ENCODE results near the gene CD80. TPM values are rescaled to one million over a fixed set of nuclear protein-coding genes. Genes with fewer than 3 reads are reported as not detected.
A peak's percentile ranks its signal among the peaks of the same experiment; 100 is the strongest.

The CD80 gene
- total and polyA plus RNA-seq, 4 donors = 0.20 TPM; not detected in 3

DNA sequence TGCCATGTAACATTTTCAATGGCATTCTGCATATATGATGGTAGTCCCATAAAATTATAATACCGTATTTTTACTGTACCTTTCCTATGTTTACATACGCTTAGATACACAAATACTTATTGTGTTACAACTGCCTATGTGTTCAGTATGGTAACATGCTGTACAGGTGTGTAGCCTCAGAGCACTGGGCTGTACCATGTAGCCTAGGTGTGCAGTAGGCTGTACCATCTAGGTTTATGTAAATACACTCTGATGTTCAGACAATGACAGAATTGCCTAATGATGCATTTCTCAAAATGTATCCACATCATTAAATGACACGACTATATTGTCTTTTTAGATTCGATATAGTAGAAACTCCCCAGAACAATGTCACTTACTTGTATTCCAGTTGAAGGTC is 22.7 kb downstream of the CD80 start:
- Histone ChIP-seq H3K4me3 (ENCODE audit: low read depth, low read length) (no peak overlapping the region), H3K9me3 (ENCODE audit: control insufficient read depth, insufficient read depth, low read length) (no peaks in the 10 kb centered on the region), H3K36me3 (ENCODE audit: control insufficient read depth, insufficient read depth, low read length) (no peaks in the 10 kb centered on the region), H3K27ac (ENCODE audit: low read depth, low read length) (no peak overlapping the region), H3K4me1 (ENCODE audit: control insufficient read depth, insufficient read depth, low read length) (no peaks in the 10 kb centered on the region), H3K27me3 (ENCODE audit: control insufficient read depth, insufficient read depth, low read length) (no peaks in the 10 kb centered on the region)
- WGBS (ENCODE audit: insufficient coverage) = no CpG with 5 or more reads among the region's 4 CpGs
- DNase-seq (ENCODE audit: low read depth in 4 of 6, low spot score in 6 of 6) = no peak

DNA sequence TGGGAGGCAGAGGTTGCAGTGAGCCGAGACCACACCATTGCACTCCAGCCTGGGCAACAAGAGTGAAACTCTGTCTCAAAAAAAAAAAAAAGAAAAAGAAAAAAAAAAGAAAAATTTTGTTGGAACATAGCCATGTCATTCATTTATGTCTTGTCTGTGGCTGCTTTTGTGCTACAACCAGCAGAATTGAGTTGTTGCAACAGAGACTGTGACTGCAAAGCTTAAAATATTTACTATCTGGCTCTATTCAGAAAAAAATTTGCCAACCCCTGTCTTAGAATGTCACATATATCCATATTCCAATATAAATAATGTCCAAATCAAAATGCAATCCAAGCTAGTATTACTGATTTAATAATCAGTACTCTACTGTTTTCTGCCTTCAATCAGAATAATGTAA is 25.1 kb downstream of the CD80 start:
- no peaks in the 10 kb centered on the region for H3K9me3 ChIP-seq (ENCODE audit: control insufficient read depth, insufficient read depth, low read length)
- no peaks in the 10 kb centered on the region for H3K4me1 ChIP-seq (ENCODE audit: control insufficient read depth, insufficient read depth, low read length)
- no peak for DNase-seq (ENCODE audit: low read depth in 4 of 6, low spot score in 6 of 6)
- no peaks in the 10 kb centered on the region for H3K27me3 ChIP-seq (ENCODE audit: control insufficient read depth, insufficient read depth, low read length)
- WGBS (ENCODE audit: insufficient coverage) = no CpG with 5 or more reads among the region's 1 CpG
- H3K4me3 ChIP-seq (ENCODE audit: low read depth, low read length) = no peak overlapping the region
- H3K27ac ChIP-seq (ENCODE audit: low read depth, low read length) = no peak overlapping the region
- H3K36me3 ChIP-seq (ENCODE audit: control insufficient read depth, insufficient read depth, low read length) = no peaks in the 10 kb centered on the region

- 90% methylated on average over 2 of the region's 4 CpGs for WGBS (ENCODE audit: insufficient coverage)
- Histone ChIP-seq H3K36me3 (ENCODE audit: control insufficient read depth, insufficient read depth, low read length) (no peaks in the 10 kb centered on the region), H3K4me1 (ENCODE audit: control insufficient read depth, insufficient read depth, low read length) (no peaks in the 10 kb centered on the region), H3K27me3 (ENCODE audit: control insufficient read depth, insufficient read depth, low read length) (no peaks in the 10 kb centered on the region), H3K9me3 (ENCODE audit: control insufficient read depth, insufficient read depth, low read length) (no peaks in the 10 kb centered on the region), H3K4me3 (ENCODE audit: low read depth, low read length) (no peak overlapping the region), H3K27ac (ENCODE audit: low read depth, low read length) (no peak overlapping the region)
- DNase-seq (ENCODE audit: low read depth in 4 of 6, low spot score in 6 of 6) = no peak
Observed at GRCh38 chr3:119531151-119531550, 28.3 kb downstream of the CD80 start.

GRCh38 chr3:119530456-119530855 is 29.0 kb downstream of the CD80 start:
- Histone ChIP-seq H3K27me3 (ENCODE audit: control insufficient read depth, insufficient read depth, low read length) (no peaks in the 10 kb centered on the region), H3K27ac (ENCODE audit: low read depth, low read length) (no peak overlapping the region), H3K4me3 (ENCODE audit: low read depth, low read length) (no peak overlapping the region), H3K9me3 (ENCODE audit: control insufficient read depth, insufficient read depth, low read length) (no peaks in the 10 kb centered on the region), H3K4me1 (ENCODE audit: control insufficient read depth, insufficient read depth, low read length) (no peaks in the 10 kb centered on the region), H3K36me3 (ENCODE audit: control insufficient read depth, insufficient read depth, low read length) (no peaks in the 10 kb centered on the region)
- no CpG with 5 or more reads among the region's 2 CpGs for WGBS (ENCODE audit: insufficient coverage)
- DNase-seq (ENCODE audit: low read depth in 4 of 6, low spot score in 6 of 6) = peak in 1 of 6 donors; percentile 22

- Histone ChIP-seq H3K4me1 (ENCODE audit: control insufficient read depth, insufficient read depth, low read length) (no peaks in the 10 kb centered on the region), H3K27ac (ENCODE audit: low read depth, low read length) (no peak overlapping the region), H3K4me3 (ENCODE audit: low read depth, low read length) (no peak overlapping the region), H3K27me3 (ENCODE audit: control insufficient read depth, insufficient read depth, low read length) (no peaks in the 10 kb centered on the region), H3K36me3 (ENCODE audit: control insufficient read depth, insufficient read depth, low read length) (no peaks in the 10 kb centered on the region), H3K9me3 (ENCODE audit: control insufficient read depth, insufficient read depth, low read length) (no peaks in the 10 kb centered on the region)
- DNase-seq (ENCODE audit: low read depth in 4 of 6, low spot score in 6 of 6) = no peak
Observed at GRCh38 chr3:119529883-119530282, 29.5 kb downstream of the CD80 start.

DNA sequence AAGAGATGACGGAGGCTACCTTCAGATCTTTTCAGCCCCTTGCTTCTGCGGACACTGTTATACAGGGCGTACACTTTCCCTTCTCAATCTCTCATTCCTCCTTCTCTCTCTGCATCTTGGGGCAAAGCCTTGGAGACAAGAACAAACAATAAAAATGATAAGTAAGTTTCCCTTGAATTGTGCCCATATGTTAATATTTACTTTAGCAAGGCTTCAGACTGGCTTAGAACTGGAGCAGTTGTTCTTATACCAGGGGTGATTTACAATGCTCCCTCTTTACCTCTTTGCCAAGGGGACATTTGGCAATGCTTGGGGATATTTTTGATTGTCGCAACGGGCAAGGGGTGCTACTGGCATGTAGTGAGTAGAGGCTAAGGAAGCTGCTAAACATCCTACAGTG is 31.7 kb downstream of the CD80 start:
- no peaks in the 10 kb centered on the region for H3K4me1 ChIP-seq (ENCODE audit: control insufficient read depth, insufficient read depth, low read length)
- H3K27me3 ChIP-seq (ENCODE audit: control insufficient read depth, insufficient read depth, low read length) = no peaks in the 10 kb centered on the region
- H3K9me3 ChIP-seq (ENCODE audit: control insufficient read depth, insufficient read depth, low read length) = no peaks in the 10 kb centered on the region
- no peaks in the 10 kb centered on the region for H3K36me3 ChIP-seq (ENCODE audit: control insufficient read depth, insufficient read depth, low read length)
- no peak overlapping the region for H3K4me3 ChIP-seq (ENCODE audit: low read depth, low read length)
- H3K27ac ChIP-seq (ENCODE audit: low read depth, low read length) = no peak overlapping the region
- DNase-seq (ENCODE audit: low read depth in 4 of 6, low spot score in 6 of 6) = no peak
- no CpG with 5 or more reads among the region's 5 CpGs for WGBS (ENCODE audit: insufficient coverage)

- DNase-seq (ENCODE audit: low read depth in 4 of 6, low spot score in 6 of 6) = no peak
- 70% methylated on average over 2 of the region's 4 CpGs for WGBS (ENCODE audit: insufficient coverage)
- H3K4me1 ChIP-seq (ENCODE audit: control insufficient read depth, insufficient read depth, low read length) = no peaks in the 10 kb centered on the region
- H3K36me3 ChIP-seq (ENCODE audit: control insufficient read depth, insufficient read depth, low read length) = peaks cover 8% of the 10 kb centered on the region
- H3K27me3 ChIP-seq (ENCODE audit: control insufficient read depth, insufficient read depth, low read length) = no peaks in the 10 kb centered on the region
- no peak overlapping the region for H3K27ac ChIP-seq (ENCODE audit: low read depth, low read length)
- H3K9me3 ChIP-seq (ENCODE audit: control insufficient read depth, insufficient read depth, low read length) = peaks cover 1% of the 10 kb centered on the region
- H3K4me3 ChIP-seq (ENCODE audit: low read depth, low read length) = no peak overlapping the region
Observed at GRCh38 chr3:119524931-119525662, 34.3 kb downstream of the CD80 start.

DNA sequence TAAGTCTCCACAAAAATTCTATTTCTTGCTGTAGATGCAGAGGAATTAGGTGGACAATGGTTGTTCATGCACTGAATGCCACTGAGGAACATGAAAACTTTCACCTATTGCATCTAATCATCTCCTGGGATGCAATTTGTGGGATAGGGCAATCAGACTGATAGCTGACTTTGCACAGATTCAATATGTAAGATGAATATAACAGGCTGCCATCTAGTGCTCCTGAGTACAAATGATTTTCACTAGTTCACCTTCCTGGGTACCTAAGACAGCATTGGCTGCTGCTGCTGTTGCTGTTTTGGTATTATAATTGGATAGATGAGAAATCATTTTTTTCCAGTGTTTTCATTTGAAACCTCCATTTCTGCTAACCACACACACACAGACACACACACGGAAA is 41.4 kb downstream of the CD80 start:
- peaks cover 31% of the 10 kb centered on the region for H3K36me3 ChIP-seq (ENCODE audit: control insufficient read depth, insufficient read depth, low read length)
- no peaks in the 10 kb centered on the region for H3K27me3 ChIP-seq (ENCODE audit: control insufficient read depth, insufficient read depth, low read length)
- no peak overlapping the region for H3K27ac ChIP-seq (ENCODE audit: low read depth, low read length)
- no peaks in the 10 kb centered on the region for H3K4me1 ChIP-seq (ENCODE audit: control insufficient read depth, insufficient read depth, low read length)
- no CpG with 5 or more reads among the region's 1 CpG for WGBS (ENCODE audit: insufficient coverage)
- no peak overlapping the region for H3K4me3 ChIP-seq (ENCODE audit: low read depth, low read length)
- no peak for DNase-seq (ENCODE audit: low read depth in 4 of 6, low spot score in 6 of 6)
- peaks cover 1% of the 10 kb centered on the region for H3K9me3 ChIP-seq (ENCODE audit: control insufficient read depth, insufficient read depth, low read length)

GRCh38 chr3:119517112-119517511 is 42.3 kb downstream of the CD80 start:
- Histone ChIP-seq H3K27ac (ENCODE audit: low read depth, low read length) (no peak overlapping the region), H3K4me3 (ENCODE audit: low read depth, low read length) (no peak overlapping the region), H3K4me1 (ENCODE audit: control insufficient read depth, insufficient read depth, low read length) (no peaks in the 10 kb centered on the region), H3K9me3 (ENCODE audit: control insufficient read depth, insufficient read depth, low read length) (peaks cover 1% of the 10 kb centered on the region), H3K27me3 (ENCODE audit: control insufficient read depth, insufficient read depth, low read length) (no peaks in the 10 kb centered on the region), H3K36me3 (ENCODE audit: control insufficient read depth, insufficient read depth, low read length) (peaks cover 31% of the 10 kb centered on the region)
- no CpG with 5 or more reads among the region's 2 CpGs for WGBS (ENCODE audit: insufficient coverage)
- DNase-seq (ENCODE audit: low read depth in 4 of 6, low spot score in 6 of 6) = no peak

GRCh38 chr3:119514637-119515036 is 44.8 kb downstream of the CD80 start:
- H3K4me3 ChIP-seq (ENCODE audit: low read depth, low read length) = no peak overlapping the region
- H3K27me3 ChIP-seq (ENCODE audit: control insufficient read depth, insufficient read depth, low read length) = no peaks in the 10 kb centered on the region
- peaks cover 23% of the 10 kb centered on the region for H3K36me3 ChIP-seq (ENCODE audit: control insufficient read depth, insufficient read depth, low read length)
- H3K9me3 ChIP-seq (ENCODE audit: control insufficient read depth, insufficient read depth, low read length) = no peaks in the 10 kb centered on the region
- no peak for DNase-seq (ENCODE audit: low read depth in 4 of 6, low spot score in 6 of 6)
- WGBS (ENCODE audit: insufficient coverage) = 100% methylated on average over 2 of the region's 2 CpGs
- H3K4me1 ChIP-seq (ENCODE audit: control insufficient read depth, insufficient read depth, low read length) = no peaks in the 10 kb centered on the region
- no peak overlapping the region for H3K27ac ChIP-seq (ENCODE audit: low read depth, low read length)

Data from spinal cord (tissue), 10 donors.